ENCODE measurements around the gene YPEL1.
"Not testable (repeated sequence)": the region's sequence is repeated elsewhere in the genome, so short reads cannot be mapped to it uniquely, and the experiment has no call there.

The YPEL1 gene

DNA sequence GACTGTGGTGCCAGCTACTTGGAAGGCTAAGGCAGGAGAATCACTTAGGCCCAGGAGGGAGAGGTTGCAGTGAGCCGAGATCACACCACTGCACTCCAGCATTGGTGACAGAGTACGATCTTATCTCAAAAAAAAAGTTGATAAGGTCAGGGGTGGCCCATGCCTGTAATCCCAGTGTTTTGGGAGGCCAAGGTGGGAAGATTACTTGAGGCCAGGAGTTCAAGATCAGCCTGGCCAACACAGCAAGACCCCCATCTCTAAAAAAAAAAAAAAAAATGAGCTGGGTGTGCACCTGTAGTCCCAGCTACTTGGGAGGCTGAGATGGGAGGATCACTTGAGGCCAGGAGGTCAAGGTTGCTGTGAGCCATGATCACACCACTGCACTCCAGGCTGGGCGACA, 6.4 kb downstream of the YPEL1 start:
- H3K9ac ChIP-seq (ENCODE audit: low read depth, low read length); H3K27ac ChIP-seq (ENCODE audit: low read length); H3K4me1 ChIP-seq (ENCODE audit: insufficient read depth, low read length); H3K9me3 ChIP-seq (ENCODE audit: insufficient read depth, low read depth, low read length); H3K27me3 ChIP-seq (ENCODE audit: insufficient read depth, low read length); H3K36me3 ChIP-seq (ENCODE audit: insufficient read depth, low read depth, low read length); H3K4me3 ChIP-seq (ENCODE audit: low read length): not testable (repeated sequence)

DNA sequence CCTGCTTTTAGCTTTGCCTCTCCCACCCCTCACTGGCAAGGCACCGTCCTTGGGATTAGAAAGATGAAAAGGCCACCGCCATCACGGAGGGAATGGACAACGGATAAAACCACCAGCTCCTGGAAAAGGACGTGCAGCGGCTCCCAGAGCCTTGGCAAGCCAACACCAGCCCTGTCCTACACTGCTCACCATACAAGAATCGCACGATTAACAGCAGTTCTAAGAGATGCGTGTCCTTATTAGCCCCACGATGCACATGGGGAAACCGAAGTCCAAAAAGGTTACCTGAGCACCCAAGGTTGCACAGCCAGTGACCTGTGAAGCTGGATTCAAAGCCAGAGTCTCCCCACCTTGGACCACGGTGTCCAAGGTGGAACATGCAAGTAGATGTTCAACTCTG, 7.3 kb downstream of the YPEL1 start:
- Histone ChIP-seq H3K27ac (ENCODE audit: low read length) (no peak overlapping the region), H3K27me3 (ENCODE audit: insufficient read depth, low read length) (no peaks in the 10 kb centered on the region), H3K4me1 (ENCODE audit: insufficient read depth, low read length) (no peaks in the 10 kb centered on the region), H3K4me3 (ENCODE audit: low read length) (no peak overlapping the region), H3K9ac (ENCODE audit: low read depth, low read length) (no peak overlapping the region), H3K36me3 (ENCODE audit: insufficient read depth, low read depth, low read length) (no peaks in the 10 kb centered on the region), H3K9me3 (ENCODE audit: insufficient read depth, low read depth, low read length) (no peaks in the 10 kb centered on the region)

DNA sequence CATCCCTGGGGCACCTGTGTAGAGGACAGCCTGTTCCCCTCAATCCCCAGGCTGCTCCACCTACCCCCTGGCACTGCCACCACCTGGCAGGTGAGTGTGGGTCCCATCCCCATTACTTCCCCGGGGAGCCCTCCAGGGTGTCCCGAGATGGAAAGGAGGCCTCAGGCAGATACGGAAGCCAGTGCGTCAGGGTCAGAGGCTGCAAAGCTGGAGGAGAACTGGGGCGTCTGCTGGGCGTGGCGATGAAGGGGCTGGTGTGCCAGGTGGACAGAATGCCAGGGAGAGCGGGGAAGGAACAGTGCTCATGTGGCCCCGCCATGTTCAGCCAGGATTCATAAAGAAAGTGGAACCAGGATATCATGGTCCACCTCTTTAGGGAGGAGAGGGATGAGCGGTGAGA, 7.8 kb downstream of the YPEL1 start:
- Histone ChIP-seq H3K9me3 (ENCODE audit: insufficient read depth, low read depth, low read length) (no peaks in the 10 kb centered on the region), H3K9ac (ENCODE audit: low read depth, low read length) (no peak overlapping the region), H3K36me3 (ENCODE audit: insufficient read depth, low read depth, low read length) (no peaks in the 10 kb centered on the region), H3K27ac (ENCODE audit: low read length) (no peak overlapping the region), H3K4me3 (ENCODE audit: low read length) (no peak overlapping the region), H3K4me1 (ENCODE audit: insufficient read depth, low read length) (no peaks in the 10 kb centered on the region), H3K27me3 (ENCODE audit: insufficient read depth, low read length) (no peaks in the 10 kb centered on the region)

GRCh38 chr22:21727159-21727558, 8.4 kb downstream of the YPEL1 start:
- Histone ChIP-seq H3K4me3 (ENCODE audit: low read length) (no peak overlapping the region), H3K9me3 (ENCODE audit: insufficient read depth, low read depth, low read length) (no peaks in the 10 kb centered on the region), H3K9ac (ENCODE audit: low read depth, low read length) (no peak overlapping the region), H3K27ac (ENCODE audit: low read length) (no peak overlapping the region), H3K36me3 (ENCODE audit: insufficient read depth, low read depth, low read length) (no peaks in the 10 kb centered on the region), H3K4me1 (ENCODE audit: insufficient read depth, low read length) (no peaks in the 10 kb centered on the region), H3K27me3 (ENCODE audit: insufficient read depth, low read length) (no peaks in the 10 kb centered on the region)

GRCh38 chr22:21726650-21727049, 8.9 kb downstream of the YPEL1 start:
- H3K4me1 ChIP-seq (ENCODE audit: insufficient read depth, low read length), result no peaks in the 10 kb centered on the region
- H3K36me3 ChIP-seq (ENCODE audit: insufficient read depth, low read depth, low read length), result no peaks in the 10 kb centered on the region
- no peaks in the 10 kb centered on the region for H3K9me3 ChIP-seq (ENCODE audit: insufficient read depth, low read depth, low read length)
- H3K9ac ChIP-seq (ENCODE audit: low read depth, low read length), result no peak overlapping the region
- H3K27me3 ChIP-seq (ENCODE audit: insufficient read depth, low read length), result no peaks in the 10 kb centered on the region
- H3K27ac ChIP-seq (ENCODE audit: low read length), result no peak overlapping the region
- no peak overlapping the region for H3K4me3 ChIP-seq (ENCODE audit: low read length)

- Histone ChIP-seq H3K27ac (ENCODE audit: low read length) (no peak overlapping the region), H3K4me3 (ENCODE audit: low read length) (no peak overlapping the region), H3K36me3 (ENCODE audit: insufficient read depth, low read depth, low read length) (no peaks in the 10 kb centered on the region), H3K27me3 (ENCODE audit: insufficient read depth, low read length) (no peaks in the 10 kb centered on the region), H3K9me3 (ENCODE audit: insufficient read depth, low read depth, low read length) (no peaks in the 10 kb centered on the region), H3K4me1 (ENCODE audit: insufficient read depth, low read length) (no peaks in the 10 kb centered on the region), H3K9ac (ENCODE audit: low read depth, low read length) (no peak overlapping the region)
Observed at GRCh38 chr22:21725956-21726649, 9.5 kb downstream of the YPEL1 start.

GRCh38 chr22:21724496-21724895, 11.1 kb downstream of the YPEL1 start:
- not testable (repeated sequence) for H3K9me3 ChIP-seq (ENCODE audit: insufficient read depth, low read depth, low read length); H3K27ac ChIP-seq (ENCODE audit: low read length); H3K4me1 ChIP-seq (ENCODE audit: insufficient read depth, low read length); H3K27me3 ChIP-seq (ENCODE audit: insufficient read depth, low read length); H3K4me3 ChIP-seq (ENCODE audit: low read length); H3K36me3 ChIP-seq (ENCODE audit: insufficient read depth, low read depth, low read length); H3K9ac ChIP-seq (ENCODE audit: low read depth, low read length)

- H3K4me1 ChIP-seq (ENCODE audit: insufficient read depth, low read length); H3K36me3 ChIP-seq (ENCODE audit: insufficient read depth, low read depth, low read length); H3K4me3 ChIP-seq (ENCODE audit: low read length); H3K9ac ChIP-seq (ENCODE audit: low read depth, low read length); H3K9me3 ChIP-seq (ENCODE audit: insufficient read depth, low read depth, low read length); H3K27me3 ChIP-seq (ENCODE audit: insufficient read depth, low read length); H3K27ac ChIP-seq (ENCODE audit: low read length): not testable (repeated sequence)
Observed at GRCh38 chr22:21721195-21721852, 14.3 kb downstream of the YPEL1 start.

DNA sequence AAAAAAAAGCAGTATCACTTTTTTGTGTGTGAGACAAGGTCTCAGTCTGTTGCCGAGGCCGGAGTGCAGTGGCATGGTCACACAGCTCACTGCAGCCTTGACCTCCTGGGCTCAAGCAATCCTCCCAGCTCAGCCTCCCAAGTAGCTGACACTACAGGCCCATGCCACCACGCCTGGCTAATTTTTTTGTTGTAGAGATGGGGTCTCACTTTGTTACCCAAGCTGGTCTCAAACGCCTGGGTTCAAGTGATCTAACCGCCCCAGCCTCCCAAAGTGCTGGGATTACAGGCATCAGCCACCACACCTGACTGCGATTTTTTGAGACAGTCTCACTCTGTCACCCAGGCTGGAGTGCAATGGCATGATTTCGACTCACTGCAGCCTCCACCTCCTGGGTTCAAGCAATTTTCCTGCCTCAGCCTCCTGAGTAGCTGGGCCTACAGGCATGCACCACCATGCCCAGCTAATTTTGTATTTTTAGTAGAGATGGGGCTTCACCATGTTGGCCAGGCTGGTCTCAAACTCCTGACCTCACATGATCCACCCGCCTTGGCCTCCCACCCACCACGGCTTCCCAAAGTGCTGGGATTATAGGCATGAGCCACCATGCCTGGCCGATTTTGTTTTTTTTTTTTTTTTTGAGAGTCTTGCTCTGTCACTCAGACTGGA, 15.3 kb downstream of the YPEL1 start:
- H3K27ac ChIP-seq (ENCODE audit: low read length); H3K36me3 ChIP-seq (ENCODE audit: insufficient read depth, low read depth, low read length); H3K4me3 ChIP-seq (ENCODE audit: low read length); H3K9me3 ChIP-seq (ENCODE audit: insufficient read depth, low read depth, low read length); H3K27me3 ChIP-seq (ENCODE audit: insufficient read depth, low read length); H3K4me1 ChIP-seq (ENCODE audit: insufficient read depth, low read length); H3K9ac ChIP-seq (ENCODE audit: low read depth, low read length): not testable (repeated sequence)

DNA sequence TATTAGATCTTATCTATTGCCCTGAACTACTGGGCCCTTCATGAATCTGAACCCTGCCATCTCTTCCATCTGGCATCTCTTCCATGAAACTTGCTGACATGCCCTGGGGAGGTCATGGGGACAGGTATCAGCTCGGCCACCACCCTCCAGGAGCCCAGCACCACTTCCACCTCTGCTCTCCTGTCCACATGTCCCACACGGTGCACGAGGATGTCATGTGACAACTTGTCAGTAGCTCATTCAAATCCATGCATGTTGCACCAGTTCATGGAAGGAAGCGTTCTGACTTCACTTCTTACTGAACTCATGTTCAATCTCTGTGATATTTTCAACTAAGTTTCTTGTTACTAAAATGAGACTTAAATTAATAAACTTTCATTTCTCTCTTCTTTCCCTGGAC, 16.6 kb downstream of the YPEL1 start:
- Histone ChIP-seq H3K4me3 (ENCODE audit: low read length) (no peak overlapping the region), H3K9me3 (ENCODE audit: insufficient read depth, low read depth, low read length) (no peaks in the 10 kb centered on the region), H3K9ac (ENCODE audit: low read depth, low read length) (no peak overlapping the region), H3K36me3 (ENCODE audit: insufficient read depth, low read depth, low read length) (no peaks in the 10 kb centered on the region), H3K27me3 (ENCODE audit: insufficient read depth, low read length) (no peaks in the 10 kb centered on the region), H3K27ac (ENCODE audit: low read length) (no peak overlapping the region), H3K4me1 (ENCODE audit: insufficient read depth, low read length) (no peaks in the 10 kb centered on the region)

GRCh38 chr22:21718499-21718898, 17.1 kb downstream of the YPEL1 start:
- H3K4me3 ChIP-seq (ENCODE audit: low read length), result no peak overlapping the region
- no peak overlapping the region for H3K27ac ChIP-seq (ENCODE audit: low read length)
- no peaks in the 10 kb centered on the region for H3K4me1 ChIP-seq (ENCODE audit: insufficient read depth, low read length)
- H3K9me3 ChIP-seq (ENCODE audit: insufficient read depth, low read depth, low read length), result no peaks in the 10 kb centered on the region
- H3K27me3 ChIP-seq (ENCODE audit: insufficient read depth, low read length), result no peaks in the 10 kb centered on the region
- no peaks in the 10 kb centered on the region for H3K36me3 ChIP-seq (ENCODE audit: insufficient read depth, low read depth, low read length)
- H3K9ac ChIP-seq (ENCODE audit: low read depth, low read length), result no peak overlapping the region

DNA sequence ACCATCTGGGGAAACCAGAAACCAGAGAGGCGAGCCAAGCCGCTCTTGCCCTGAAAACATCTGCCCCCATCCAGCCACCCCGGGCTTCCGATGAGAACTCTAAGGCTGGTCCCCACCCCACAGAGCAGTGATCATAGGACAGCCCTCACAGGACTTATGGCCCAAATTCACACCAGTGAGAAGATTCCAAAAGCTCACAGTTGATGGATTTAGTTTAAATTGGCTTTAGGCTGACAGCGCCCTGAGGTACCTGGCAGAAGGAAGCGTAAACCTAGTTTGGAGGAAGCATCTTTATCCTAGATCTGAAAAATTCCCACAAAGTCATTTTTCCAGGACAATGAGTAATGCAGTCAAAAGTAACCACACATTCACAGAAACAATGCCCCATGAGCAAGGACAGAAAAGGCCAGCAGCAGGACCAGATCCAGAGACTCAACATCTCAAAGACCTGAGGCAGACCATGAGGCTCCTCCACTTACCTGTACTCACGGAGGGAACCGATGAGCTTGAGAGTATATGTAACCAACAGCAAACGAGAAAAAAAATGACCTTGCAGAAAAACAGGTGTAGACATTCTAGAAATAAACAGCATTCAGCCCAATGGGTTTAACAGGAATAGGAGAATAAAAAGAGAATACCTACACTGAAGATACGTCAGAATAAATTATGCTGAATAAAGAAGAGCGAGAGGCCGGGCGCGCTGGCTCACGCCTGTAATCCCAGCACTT, 19.0 kb downstream of the YPEL1 start:
- not testable (repeated sequence) for H3K9me3 ChIP-seq (ENCODE audit: insufficient read depth, low read depth, low read length); H3K36me3 ChIP-seq (ENCODE audit: insufficient read depth, low read depth, low read length); H3K9ac ChIP-seq (ENCODE audit: low read depth, low read length); H3K27me3 ChIP-seq (ENCODE audit: insufficient read depth, low read length); H3K27ac ChIP-seq (ENCODE audit: low read length); H3K4me1 ChIP-seq (ENCODE audit: insufficient read depth, low read length); H3K4me3 ChIP-seq (ENCODE audit: low read length)

Data from iPS-20b (cell line).